ENCODE results near the gene LRRC10B. TPM values are rescaled to one million over a fixed set of nuclear protein-coding genes. Genes with fewer than 3 reads are reported as not detected.

The LRRC10B gene
- total RNA-seq, result not detected in 2 replicates

GRCh38 chr11:61507962-61508861 is at the start of gene LRRC10B:
Gene LRRC10B (plus strand): TSS chr11:61508749. CDS start chr11:61508999, 250 bp downstream.

Small RNA genes lying within 50 kb of the gene (small RNA-seq; reads per million reads assigned to genes)
- not detected for gene MIR4488

Other genes with a start within 250 kb of the LRRC10B start
- 3.8 and 6.4 TPM in 2 replicates for gene VWCE, start 213.4 kb upstream of the LRRC10B start, total RNA-seq
- 233 and 251 TPM in 2 replicates for gene DDB1, start 175.6 kb upstream of the LRRC10B start, total RNA-seq
- 14.9 and 23.0 TPM in 2 replicates for gene TKFC, start 175.5 kb upstream of the LRRC10B start, total RNA-seq
- gene CYB561A3, start 146.9 kb upstream of the LRRC10B start, total RNA-seq, result 31.1 and 37.2 TPM in 2 replicates
- gene TMEM138, start 146.4 kb upstream of the LRRC10B start, total RNA-seq, result 21.4 and 22.5 TPM in 2 replicates
- 10.3 and 11.3 TPM in 2 replicates for gene TMEM216, start 116.2 kb upstream of the LRRC10B start, total RNA-seq
- 33.4 and 39.3 TPM in 2 replicates for gene CPSF7, start 78.8 kb upstream of the LRRC10B start, total RNA-seq
- 51.5 and 60.1 TPM in 2 replicates for gene SDHAF2, start 78.6 kb upstream of the LRRC10B start, total RNA-seq
- 0.13 and 0.36 TPM in 2 replicates for gene SYT7, start 72.3 kb downstream of the LRRC10B start, total RNA-seq
- 1.7 and 2.3 TPM in 2 replicates for gene DAGLA, start 171.6 kb downstream of the LRRC10B start, total RNA-seq
- gene MYRF, start 243.9 kb downstream of the LRRC10B start, total RNA-seq, result 0.66 and 1.4 TPM in 2 replicates